Measurements from ENCODE around the gene CCDC50. TPM values are rescaled to one million over a fixed set of nuclear protein-coding genes. Genes with fewer than 3 reads are reported as not detected.

Gene CCDC50
- total RNA-seq, 1 experiment from 2014 or later, result 106 TPM

DNA sequence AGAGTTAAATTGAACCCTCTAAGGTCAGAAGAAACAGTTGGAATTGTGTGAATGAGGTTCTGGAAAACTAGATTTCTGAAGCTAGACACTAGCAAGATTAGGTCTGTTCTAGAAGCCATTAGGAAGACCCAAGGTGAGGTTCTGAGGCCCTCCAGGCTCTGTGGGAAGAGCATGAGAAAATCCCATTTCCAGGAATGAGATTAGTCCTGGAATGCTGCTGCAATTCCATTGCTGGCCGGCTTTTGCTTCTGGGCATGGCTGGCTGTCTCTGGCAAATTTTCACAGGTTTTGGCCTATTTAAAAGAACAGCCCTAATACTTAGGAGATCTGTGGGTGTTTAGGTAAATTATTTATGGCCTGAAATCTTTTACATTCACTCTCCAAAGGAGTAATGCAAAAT lies 104.8 kb downstream of the CCDC50 start:
- CTCF ChIA-PET, result no interaction called here
- BruUV-seq (replicated peaks), result no TSS peak
- POLR2A ChIA-PET (ENCODE audit: unreplicated experiment), result no interaction called here

DNA sequence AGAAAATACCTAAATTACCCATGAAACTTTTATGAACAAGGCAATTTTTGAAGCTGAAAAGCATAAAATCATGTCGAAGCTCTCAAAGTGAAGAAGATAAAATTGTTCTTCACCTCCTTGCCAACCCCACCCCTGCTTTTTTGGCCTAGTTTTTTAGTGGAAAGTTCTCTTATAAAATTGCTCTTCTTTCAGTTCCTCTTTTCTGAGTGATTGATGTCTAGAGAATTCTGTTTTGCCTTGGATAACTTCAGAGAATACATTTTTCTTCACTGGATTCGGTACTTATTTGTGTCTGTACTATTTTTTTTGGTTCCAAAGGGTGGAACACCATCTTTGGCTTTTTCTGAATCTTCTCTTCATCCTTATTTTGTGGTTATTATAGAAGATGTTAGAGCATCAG lies 106.8 kb downstream of the CCDC50 start:
- Histone ChIP-seq H3K27me3 (ENCODE audit: insufficient read depth, low read depth) (no peaks in the 10 kb centered on the region), H3K4me1 (replicated peaks; ENCODE audit: insufficient read depth) (no peaks in the 10 kb centered on the region), H3K36me3 (ENCODE audit: low read depth) (no peaks in the 10 kb centered on the region), H3K9me3 (ENCODE audit: insufficient read depth, low read depth) (no peaks in the 10 kb centered on the region), H3F3A (ENCODE audit: insufficient read depth, low read depth) (no peaks in the 10 kb centered on the region), H3K9me2 (ENCODE audit: insufficient read depth) (no peaks in the 10 kb centered on the region), H3K4me2 (no peak overlapping the region), H3K27ac (no peak overlapping the region), H3K4me3 (no peak overlapping the region), H3K79me2 (ENCODE audit: low read depth) (no peaks in the 10 kb centered on the region), H4K20me1 (ENCODE audit: insufficient read depth) (no peaks in the 10 kb centered on the region), H2AFZ (no peak overlapping the region)
- CTCF ChIA-PET, result no interaction called here
- TF ChIP-seq CTCF (conservative IDR thresholded peaks at IDR 0.05) (no peak), EZH2 (IDR thresholded peaks at IDR 0.05; ENCODE audit: low read depth) (no peak)
- BruUV-seq (replicated peaks), result no TSS peak
- DNase-seq, result no peak
- POLR2A ChIA-PET (ENCODE audit: unreplicated experiment), result no interaction called here
- intact Hi-C loops (cut with micrococcal nuclease; ENCODE audit: unreplicated experiment), result no loop called here

More for the DNA sequence above, 104.8 kb downstream of the CCDC50 start:
- intact Hi-C loops (cut with micrococcal nuclease; ENCODE audit: unreplicated experiment), result no loop called here
- Histone ChIP-seq H3K27me3 (ENCODE audit: insufficient read depth, low read depth) (no peaks in the 10 kb centered on the region), H3F3A (ENCODE audit: insufficient read depth, low read depth) (no peaks in the 10 kb centered on the region), H3K4me2 (no peak overlapping the region), H3K27ac (no peak overlapping the region), H3K9me2 (ENCODE audit: insufficient read depth) (no peaks in the 10 kb centered on the region; the same call in 1 of the 2 replicates), H3K4me3 (no peak overlapping the region), H3K36me3 (ENCODE audit: low read depth) (no peaks in the 10 kb centered on the region), H3K9me3 (ENCODE audit: insufficient read depth, low read depth) (no peaks in the 10 kb centered on the region), H2AFZ (no peak overlapping the region), H3K79me2 (ENCODE audit: low read depth) (no peaks in the 10 kb centered on the region), H3K4me1 (replicated peaks; ENCODE audit: insufficient read depth) (no peaks in the 10 kb centered on the region), H4K20me1 (ENCODE audit: insufficient read depth) (no peaks in the 10 kb centered on the region)
- TF ChIP-seq CTCF (conservative IDR thresholded peaks at IDR 0.05) (no peak), EZH2 (IDR thresholded peaks at IDR 0.05; ENCODE audit: low read depth) (no peak)
- DNase-seq, result no peak

GRCh38 chr3:191438150-191438814 lies 109.1 kb downstream of the CCDC50 start:
- Histone ChIP-seq H3K4me2 (no peak overlapping the region), H3K27me3 (ENCODE audit: insufficient read depth, low read depth) (no peaks in the 10 kb centered on the region), H3K9me3 (ENCODE audit: insufficient read depth, low read depth) (no peaks in the 10 kb centered on the region), H3K9me2 (ENCODE audit: insufficient read depth) (no peaks in the 10 kb centered on the region), H3K4me1 (replicated peaks; ENCODE audit: insufficient read depth) (no peaks in the 10 kb centered on the region), H3K27ac (no peak overlapping the region), H2AFZ (no peak overlapping the region), H3K79me2 (ENCODE audit: low read depth) (no peaks in the 10 kb centered on the region), H4K20me1 (ENCODE audit: insufficient read depth) (no peaks in the 10 kb centered on the region), H3K4me3 (no peak overlapping the region), H3F3A (ENCODE audit: insufficient read depth, low read depth) (no peaks in the 10 kb centered on the region), H3K36me3 (ENCODE audit: low read depth) (no peaks in the 10 kb centered on the region)
- ChIA-PET POLR2A (ENCODE audit: unreplicated experiment) (no interaction called here), CTCF (no interaction called here)
- BruUV-seq (replicated peaks), result no TSS peak
- no peak for TF ChIP-seq CTCF (conservative IDR thresholded peaks at IDR 0.05)
- TF ChIP-seq EZH2 (IDR thresholded peaks at IDR 0.05; ENCODE audit: low read depth), result no peak
- intact Hi-C loops (cut with micrococcal nuclease; ENCODE audit: unreplicated experiment), result no loop called here
- DNase-seq, result no peak

Data from PC-9 (cell line).